ENCODE results near the gene FBXL2.
"Not testable (repeated sequence)": the region's sequence is repeated elsewhere in the genome, so short reads cannot be mapped to it uniquely, and the experiment has no call there.

FBXL2 gene

DNA sequence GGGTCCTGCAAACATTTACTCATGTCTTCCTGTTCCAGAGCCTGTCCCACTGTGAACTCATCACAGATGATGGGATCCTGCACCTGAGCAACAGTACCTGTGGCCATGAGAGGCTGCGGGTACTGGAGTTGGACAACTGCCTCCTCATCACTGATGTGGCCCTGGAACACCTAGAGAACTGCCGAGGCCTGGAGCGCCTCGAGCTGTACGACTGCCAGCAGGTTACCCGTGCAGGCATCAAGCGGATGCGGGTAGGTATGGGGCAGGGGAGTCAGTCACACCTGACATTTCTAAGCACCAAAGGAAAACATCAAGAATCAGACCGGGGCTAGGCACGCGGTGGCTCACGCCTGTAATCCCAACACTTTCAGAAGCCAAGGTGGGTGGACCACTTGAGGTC lies 106.7 kb downstream of the FBXL2 start:
- no peak for DNase-seq

DNA sequence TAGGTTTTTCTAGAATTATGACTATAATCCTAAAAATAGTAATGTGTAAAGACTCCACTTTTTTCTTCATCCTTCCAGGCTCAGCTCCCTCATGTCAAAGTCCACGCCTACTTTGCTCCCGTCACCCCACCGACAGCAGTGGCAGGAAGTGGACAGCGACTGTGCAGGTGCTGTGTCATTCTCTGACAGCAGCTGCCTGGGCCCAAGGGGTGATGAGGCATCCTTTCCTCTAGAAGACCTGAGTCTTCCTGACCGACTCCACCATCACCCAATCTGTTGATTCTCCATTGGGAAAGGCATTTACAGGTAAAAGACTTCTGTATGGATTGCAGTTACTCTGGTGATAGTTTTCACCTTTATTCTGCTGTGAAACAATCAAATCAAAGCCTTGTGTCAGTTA lies 108.2 kb downstream of the FBXL2 start:
- no peak for DNase-seq

DNA sequence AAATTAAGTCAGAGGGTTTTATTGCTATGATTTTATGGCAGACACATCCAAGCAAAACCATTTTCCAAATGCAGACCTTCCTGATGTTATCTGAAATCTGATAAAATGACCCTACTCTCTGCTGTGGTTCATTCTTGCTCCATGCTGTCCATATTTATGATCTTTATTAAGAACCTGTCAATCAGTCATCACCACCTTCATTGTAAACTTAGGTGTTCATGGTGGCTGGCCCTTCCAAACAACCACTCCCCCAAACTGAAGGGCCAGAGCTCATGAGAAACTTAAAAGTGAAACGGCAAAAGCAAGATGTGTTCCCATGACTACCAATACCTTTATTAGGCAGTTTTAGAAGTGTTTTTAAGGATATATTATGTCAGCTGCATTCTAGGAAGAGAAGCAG lies 109.4 kb downstream of the FBXL2 start:
- DNase-seq: no peak

DNA sequence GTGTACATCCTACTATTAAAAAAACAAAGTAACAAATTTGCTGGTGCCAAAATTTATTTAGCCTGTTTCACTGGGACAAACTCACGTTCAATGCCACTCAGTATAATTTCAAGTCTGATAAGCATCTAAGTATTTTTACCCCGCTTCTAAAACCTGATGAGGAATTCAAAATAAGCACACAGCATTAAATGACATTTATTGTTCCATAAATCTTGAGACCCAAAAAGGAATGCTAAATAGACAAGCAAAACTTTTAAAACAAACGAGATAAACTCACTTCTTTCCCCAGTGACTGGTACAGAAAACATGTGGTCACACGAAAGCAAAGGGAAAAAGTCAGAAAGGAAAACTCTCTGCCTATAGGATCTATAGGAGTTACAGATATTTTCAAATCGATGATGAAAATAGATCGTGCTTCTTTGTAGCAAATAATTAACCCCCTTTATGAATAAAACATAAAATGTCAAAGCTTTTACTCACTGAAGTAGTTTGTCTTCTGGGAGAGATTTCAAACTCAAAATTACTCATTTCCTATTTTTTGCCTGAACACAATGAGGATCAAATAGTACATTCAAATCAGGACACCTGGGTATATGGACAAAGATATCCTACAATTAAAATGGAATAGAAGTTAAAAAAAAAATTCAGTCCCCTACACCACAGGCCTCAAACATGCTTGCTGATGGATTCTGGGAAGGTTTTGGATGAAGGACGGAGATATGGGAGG lies 111.3 kb downstream of the FBXL2 start:
- no peak for DNase-seq

DNA sequence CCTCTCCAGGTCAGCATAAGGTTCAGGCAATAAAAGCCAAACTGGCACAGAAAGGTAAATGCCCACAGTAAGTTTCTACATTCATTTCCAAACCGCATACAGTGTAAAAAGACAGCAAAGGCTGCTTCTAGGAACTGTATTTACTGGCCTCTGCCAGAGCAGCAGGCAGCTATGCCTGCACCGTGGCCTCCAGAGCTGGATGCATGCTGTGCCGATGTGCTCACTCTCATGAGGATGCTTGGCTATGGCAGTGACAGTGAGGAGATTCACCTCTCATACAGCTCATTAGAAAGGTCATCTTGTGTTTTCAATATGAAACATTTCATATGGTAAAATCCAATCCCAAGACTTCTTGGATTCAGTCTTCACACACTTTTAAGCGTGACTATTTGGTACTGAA lies 112.7 kb downstream of the FBXL2 start:
- no peak for DNase-seq

DNA sequence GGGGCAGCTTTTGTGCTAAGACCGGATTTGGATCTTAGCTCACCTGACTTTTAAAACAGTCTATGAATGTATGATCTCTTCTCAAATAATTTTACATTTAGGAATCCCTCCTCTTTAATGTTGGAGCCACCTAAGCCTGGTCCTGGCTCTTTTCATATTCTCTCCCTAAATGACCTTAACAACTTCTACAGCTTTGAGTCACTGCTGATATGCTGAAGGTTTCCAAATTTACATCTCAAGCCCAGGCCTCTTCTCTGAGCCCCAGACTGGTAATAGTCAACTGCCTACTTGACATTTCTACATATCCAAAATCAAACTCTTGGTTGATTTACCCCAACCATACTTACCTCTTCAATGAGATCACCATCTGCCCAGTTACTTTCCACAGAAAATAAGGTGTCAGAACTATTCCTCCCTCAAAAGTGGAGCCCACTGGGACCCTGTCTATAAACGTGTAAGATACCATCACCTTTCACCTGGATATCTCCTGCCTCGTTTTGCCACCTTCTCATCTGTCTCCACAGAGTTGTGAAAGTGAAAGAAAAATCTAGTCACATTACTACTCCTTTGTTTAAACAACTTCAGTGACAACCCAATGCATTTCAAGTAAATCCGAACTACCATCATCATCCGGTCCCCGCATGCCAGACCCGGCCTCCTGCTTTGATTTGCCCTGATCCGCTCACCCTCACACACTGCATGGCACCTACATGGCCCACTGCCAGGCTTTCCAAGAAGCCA lies 114.2 kb downstream of the FBXL2 start:
- DNase-seq: no peak

DNA sequence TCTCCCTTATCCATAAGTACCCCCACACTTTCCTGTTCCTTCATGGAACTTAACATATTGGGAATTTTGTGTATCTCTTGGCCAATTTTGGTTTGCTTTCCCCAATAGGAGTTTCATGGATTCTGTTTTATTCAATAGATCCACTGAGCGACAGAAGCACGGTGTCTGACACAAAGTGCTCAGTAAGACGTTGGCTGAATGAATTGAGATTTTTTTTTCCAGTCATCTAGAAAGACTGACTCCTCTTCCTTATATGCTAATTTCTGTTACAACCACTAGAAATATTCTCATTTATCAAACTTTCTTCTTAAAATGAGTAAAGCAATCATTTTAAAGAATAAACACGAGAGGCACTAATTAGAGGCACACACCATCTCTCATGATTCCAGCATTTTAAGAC lies 114.9 kb downstream of the FBXL2 start:
- no peak for DNase-seq

DNA sequence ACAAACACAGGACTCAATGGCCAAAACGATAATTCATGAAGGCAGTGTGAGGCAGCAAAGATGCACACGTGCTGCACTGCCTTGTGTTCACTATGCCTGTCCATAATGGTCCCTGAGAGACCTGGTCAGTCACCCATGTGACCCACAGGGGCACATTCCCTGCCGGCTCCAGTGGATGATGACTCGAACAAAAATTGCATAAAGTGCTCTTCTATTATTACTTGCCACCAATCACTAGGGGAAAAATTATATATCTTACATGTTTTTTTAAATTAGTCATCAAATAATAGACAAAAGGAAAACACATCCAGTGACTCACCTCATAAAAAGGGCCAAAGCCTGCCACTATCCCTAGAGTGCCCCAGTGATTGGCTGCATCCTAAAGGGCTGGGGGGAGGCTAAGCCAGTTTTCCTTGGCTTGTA lies 115.5 kb downstream of the FBXL2 start:
- DNase-seq: no peak

DNA sequence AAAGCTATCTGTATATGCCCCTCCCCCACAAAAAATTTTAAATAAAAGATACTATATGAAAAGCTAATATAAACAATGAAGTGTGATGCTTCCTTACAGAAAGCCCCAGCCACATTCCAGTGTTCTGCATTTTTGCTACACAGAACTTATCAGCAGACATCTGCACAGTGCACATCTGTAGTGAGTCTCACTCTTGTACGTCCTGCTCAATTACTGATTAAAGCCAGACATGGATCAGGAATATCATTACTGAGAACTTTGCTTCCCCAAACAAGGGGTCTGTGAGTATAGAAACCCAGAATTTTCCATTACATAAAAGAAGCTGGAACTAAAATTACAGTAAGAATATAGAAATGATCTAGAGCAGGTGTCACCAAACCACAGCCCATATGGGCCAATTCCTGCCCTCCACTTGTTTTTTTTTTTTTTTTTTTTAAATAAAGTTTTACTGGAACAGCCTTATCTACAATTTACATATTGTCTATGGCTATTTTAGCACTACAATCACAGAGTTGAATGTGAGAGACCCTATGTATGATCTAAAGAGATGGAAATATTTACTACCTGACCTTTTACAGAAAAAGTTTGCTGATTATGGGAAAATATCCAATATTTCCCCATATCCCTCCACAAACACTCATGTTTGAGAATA lies 117.3 kb downstream of the FBXL2 start:
- DNase-seq: no peak

DNA sequence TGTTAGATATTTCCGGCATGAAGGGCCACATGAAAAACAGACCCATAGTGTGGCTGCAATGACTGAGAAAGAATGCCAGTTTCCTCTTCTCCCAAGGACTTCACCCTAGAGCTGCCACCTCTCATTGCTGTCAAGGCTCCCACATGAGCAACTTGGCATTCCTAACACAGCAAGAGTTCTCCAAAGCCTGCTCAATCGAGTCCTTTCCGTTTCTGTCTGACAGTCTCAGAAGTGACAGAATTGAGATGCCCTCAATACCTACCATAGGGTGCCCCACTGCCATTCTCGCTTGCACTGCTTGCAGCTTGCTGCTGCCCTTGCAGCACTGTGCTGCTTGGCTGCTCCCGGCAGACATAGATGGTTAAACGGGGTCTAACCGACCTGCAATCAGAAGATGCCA lies 118.7 kb downstream of the FBXL2 start:
- no peak for DNase-seq

DNA sequence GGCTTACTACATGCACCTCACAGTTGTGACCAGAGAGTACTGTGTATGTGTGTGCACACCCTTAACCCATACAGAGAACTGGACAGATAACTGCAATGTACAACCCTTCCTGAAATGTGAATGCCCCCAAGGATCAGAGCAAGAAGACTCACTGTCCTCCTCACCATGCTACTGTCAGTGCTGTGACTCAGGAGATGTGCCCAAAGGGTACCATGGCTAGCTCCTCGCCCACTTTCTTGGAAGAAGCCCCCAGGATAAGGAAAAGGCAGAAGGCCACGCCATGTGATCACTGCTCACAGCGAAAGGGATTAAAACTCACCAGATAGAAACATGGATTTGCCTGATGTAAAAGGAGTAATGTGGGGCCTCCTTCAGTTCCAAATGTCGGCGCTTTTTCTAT lies 121.2 kb downstream of the FBXL2 start:
- no peak for DNase-seq

DNA sequence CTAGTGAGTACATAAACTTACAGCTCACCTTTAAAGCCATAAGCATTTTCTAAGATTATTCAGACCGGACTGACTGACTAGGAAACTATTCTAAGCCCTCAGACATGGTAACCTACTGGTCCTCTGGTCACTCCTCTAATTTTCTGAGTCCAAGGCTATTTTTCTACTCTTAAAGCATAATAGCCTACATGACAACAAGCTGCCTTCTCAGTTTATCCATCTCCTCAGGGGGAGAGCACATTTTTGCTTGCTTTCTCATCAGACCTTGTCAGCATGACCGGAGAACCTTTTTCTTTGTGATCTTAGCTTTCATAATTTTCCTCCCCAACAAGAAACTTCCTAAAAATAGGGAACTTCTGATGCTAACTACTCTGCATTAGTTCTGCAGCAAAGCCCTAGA lies 124.5 kb downstream of the FBXL2 start:
- DNase-seq: no peak

DNA sequence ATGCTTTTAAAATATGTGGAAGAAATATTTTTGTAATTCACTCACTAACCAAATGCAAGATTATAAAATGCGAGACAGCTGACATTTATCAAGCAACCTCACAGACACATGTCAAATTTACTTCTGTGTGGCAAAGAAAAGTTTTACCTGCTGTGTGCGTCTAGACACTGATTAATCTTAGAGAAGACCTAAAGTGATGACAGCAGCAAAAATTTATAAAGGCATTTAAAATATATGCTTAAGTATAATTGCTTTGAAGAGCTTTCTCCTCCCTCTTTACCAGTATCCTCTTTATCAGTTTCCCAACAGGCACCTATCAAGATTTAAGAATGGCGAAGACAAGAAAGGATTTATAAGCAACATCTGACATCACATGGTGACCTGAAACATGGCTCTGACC lies 125.7 kb downstream of the FBXL2 start:
- no peak for DNase-seq

DNA sequence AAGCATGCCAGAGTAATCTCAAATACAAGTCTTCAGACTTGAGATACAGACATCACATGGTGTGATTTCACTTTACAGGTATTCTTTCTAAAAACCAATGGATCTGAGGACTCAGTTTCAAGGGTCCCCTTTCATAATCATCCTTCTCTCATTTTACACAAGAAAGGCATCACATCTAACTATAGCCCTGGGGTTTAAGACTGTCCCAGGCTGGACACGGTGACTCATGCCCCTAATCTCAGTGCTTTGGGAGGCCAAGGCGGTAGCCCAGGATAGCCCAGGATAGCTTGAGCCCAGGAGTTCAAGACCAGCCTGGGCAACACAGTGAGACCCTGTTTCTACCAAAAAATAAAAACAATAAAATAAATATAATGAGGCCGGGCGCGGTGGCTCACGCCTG lies 126.5 kb downstream of the FBXL2 start:
- DNase-seq: no peak

DNA sequence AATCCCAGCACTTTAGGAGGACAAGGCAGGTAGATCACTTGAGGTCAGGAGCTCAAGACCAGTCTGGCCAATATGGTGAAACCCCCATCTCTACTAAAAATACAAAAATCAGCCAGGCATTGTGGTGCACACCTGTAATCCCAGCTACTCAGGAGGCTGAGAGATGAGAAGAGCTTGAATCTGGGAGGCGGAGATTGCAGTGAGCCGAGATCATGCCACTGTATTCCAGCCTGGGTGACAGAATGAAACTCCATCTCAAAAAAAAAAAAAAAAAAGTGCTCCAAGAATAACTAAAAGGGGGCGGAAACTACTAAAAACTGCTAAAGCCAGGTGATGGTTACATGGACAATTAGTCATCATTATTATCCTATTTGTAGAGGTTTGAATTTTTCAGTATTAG lies 133.6 kb downstream of the FBXL2 start:
- not testable (repeated sequence) for DNase-seq

DNA sequence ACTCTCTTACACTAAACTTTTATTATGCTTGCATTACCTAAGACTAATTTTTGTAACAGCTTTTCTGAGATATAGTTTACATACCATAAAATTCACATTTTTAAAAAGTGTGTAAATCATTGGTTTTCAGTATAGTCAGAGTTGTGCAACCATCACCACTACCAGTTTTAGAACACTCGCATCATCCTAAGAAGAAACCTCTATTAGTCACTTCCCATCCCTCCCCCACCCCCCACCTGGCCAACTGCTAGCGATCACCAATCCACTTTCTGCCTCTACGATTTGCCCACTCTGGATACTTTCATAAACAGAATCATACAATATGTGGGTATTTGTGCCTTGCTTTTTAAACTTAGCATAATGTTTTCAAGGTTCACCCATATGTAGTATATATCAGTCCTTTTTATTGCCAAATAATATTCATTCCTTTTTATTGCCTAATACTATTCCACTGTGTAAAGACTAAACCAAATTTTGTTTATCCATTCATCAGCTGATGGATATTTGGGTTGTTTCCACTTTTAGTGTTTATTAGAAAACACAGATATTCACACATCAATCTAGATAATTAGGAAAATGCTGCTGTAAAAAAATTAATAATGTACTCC lies 139.9 kb downstream of the FBXL2 start:
- DNase-seq: no peak

DNA sequence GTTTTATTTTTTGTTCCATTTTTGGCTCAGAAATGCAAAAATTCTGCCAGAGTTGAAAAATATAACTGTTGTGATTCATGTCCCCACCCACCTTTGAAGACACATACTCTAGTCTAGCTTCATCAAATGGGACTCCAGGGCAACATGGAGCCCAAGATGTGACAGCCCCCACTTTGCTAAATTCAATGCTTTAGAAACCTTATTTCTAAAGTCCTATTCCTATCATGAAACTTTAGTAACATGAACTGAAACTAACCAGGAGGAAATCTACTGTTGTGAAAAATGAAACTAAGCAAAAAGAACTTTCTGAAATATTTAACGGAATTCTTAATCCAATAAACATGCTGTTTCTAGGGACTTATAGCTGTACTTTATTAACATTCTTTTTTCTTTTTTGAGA lies 142.7 kb downstream of the FBXL2 start:
- no peak for DNase-seq

DNA sequence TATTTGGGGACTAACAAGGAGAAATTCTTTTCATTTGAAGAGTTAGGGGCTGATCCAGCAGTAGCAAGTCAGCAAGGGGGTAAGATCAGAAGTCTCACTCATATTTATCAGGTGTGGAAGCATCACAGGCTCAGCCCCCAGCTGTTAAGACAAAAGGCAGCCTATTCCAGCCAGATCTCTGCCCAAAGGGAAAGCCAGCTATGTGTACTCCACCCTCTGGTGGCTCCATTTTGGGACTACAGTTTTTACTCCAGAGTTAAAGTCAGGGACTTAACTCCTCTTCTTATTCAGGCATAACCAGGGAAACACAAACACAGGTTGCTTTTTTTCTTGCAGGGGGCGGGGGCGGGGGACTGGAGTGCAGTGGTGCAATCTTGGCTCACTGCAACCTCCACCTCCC lies 143.7 kb downstream of the FBXL2 start:
- DNase-seq: no peak

DNA sequence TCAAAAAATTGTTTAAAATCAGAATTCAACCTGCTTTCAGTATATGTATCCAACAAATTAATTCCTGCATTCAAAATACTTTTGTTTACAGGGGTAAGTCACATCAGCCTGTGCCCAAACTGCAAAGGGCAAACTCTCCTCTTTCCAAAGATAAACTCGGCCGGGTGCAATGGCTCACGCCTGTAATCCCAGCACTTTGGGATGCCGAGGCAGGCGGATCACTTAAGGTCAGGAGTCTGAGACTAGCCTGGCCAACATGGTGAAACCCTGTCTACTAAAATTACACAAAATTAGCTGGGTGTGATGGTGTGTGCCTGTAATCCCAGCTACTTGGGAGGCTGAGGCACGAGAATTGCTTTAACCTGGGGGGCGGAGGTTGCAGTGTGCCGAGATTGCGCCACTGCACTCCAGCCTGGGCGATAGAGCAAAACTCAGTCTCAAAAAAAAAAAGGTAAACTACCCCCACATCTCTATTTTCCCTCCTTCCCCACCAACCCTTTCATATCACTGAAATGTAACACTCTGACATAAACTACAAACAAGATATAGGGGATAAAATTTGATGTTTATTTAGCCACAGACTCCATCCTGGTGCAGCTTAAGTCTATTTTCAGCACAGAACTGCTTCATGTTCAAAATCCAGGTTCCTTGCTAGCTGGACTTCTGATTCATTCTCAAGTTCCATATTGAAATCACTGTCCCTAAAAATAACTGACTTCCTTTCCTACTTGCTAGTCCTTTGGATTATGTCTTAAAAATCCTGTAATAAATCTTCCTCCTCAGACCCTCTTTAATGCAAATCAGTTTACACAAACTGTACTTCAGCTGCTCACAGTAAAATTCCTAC lies 147.6 kb downstream of the FBXL2 start:
- DNase-seq: no peak

DNA sequence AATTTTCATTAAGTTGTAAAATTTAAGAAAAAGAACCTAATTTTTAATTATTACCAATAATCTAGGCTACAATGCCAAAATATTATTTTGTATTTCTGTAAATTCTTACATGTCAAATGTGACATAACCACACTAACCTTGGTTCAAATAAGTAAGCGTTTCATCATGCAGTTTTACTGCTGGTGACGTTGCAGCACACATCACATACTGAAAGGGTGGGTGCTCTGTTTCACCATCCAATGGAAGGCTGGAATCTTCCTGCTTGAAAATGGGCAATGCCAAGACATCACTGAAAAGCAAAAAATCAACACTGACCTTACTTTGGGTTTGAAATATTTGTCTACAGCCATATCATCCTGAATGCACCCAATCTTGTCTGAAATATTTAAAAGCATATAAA lies 148.2 kb downstream of the FBXL2 start:
- DNase-seq: no peak

DNA sequence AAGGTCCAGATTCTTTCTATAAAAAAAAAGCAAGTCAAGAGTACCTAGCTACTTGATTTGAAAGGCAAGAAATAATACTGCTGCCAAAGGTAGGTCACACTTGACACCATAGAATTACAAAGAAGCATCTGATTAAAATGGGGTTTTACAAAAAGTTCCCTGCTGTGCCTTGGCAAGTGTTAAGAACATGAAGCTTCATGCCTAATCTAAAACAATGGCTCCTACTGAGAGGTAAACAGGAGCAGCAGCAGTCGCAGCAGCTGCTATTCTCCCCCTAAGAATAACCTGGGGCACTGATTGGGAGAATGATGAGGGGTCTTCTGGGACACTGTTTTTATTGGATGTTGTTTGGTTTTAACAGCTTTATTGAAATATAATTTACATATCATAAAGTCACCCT lies 148.8 kb downstream of the FBXL2 start:
- DNase-seq: no peak

DNA sequence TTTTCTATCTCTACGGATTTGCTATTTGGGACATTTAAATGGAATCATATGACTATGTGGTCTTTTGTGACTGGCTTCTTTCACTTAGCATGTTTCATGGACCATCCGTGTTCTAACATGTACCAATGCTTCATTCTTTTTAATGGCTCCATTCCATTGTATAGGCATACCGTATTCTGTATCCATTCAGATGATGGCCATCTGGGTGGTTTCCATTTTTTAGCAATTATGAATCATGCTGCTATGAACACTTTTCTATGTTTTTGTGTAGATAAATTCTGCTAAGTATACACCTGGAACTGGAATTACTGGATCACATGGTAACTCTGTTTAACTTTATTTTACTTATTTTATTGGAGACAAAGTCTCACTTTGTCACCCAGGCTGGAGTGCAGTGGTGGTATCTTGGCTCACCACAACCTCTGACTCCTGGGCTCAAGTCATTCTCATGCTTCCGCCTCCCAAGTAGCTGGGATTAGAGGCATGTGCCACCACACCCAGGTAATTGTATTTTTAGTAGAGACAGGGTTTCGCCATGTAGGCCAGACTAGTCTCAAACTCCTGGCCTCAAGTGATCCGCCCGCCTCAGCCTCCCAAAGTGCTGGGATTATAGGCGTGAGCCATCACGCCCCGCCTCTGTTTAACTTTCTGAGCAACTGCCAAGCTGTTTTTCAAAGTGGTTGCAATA lies 149.5 kb downstream of the FBXL2 start:
- DNase-seq: no peak

All from right kidney (tissue), 1 donor.